H1 (cell line): ENCODE measurements around the gene ZNF14. TPM values are rescaled to one million over a fixed set of nuclear protein-coding genes. Genes with fewer than 3 reads are reported as not detected.

Experiments used
- CTCF ChIA-PET: fragments of 300-600 bp; sonication (Branson Sonifier 250); formaldehyde crosslinking; loops from one replicate; lab custom pipeline; 2021; ENCODE audit not compliant: partially characterized antibody; lab: Charles Lee
- POLR2A ChIA-PET: fragments of 300-600 bp; sonication (Branson Sonifier 250); formaldehyde crosslinking; loops from one replicate; lab custom pipeline; 2021; ENCODE audit warnings: inconsistent platforms; ENCODE audit not compliant: partially characterized antibody; lab: Charles Lee
- DNase-seq, 2 experiments: peaks; one replicate each; pipeline versions ENCODE4 v3.0.0 to v3.0.0-alpha.2; 2010 to 2022; ENCODE audit warnings: low spot score in 2 of 2, low read depth in 1 of 2, mixed read lengths in 1 of 2
- FAIRE-seq: peaks from 2 replicates; lab custom pipeline; 2011; peaks lifted over from hg19 to GRCh38; lab: Jason Lieb, UNC
- H2AFZ ChIP-seq: 2 replicates; pipeline ENCODE4 v1.8.1; 2012; ENCODE audit warnings: low read length, inconsistent platforms
- H2AK5ac ChIP-seq: 2 replicates; pipeline ENCODE4 v1.6.1; 2013; ENCODE audit warnings: low read depth, low read length
- H2BK120ac ChIP-seq: replicated peaks from 2 replicates; pipeline ENCODE3; 2013; ENCODE audit warnings: low read depth, low read length, inconsistent platforms
- H2BK12ac ChIP-seq: 2 replicates; pipeline ENCODE4 v1.6.1; 2013; ENCODE audit warnings: low read depth, low read length
- H2BK15ac ChIP-seq: 2 replicates; pipeline ENCODE4 v1.6.1; 2013; ENCODE audit warnings: low read length
- H2BK20ac ChIP-seq: 2 replicates; pipeline ENCODE4 v1.6.1; 2013; ENCODE audit warnings: low read length
- H2BK5ac ChIP-seq: 2 replicates; pipeline ENCODE4 v1.6.1; 2013; ENCODE audit warnings: low read depth, low read length
- H3K14ac ChIP-seq: 2 replicates; pipeline ENCODE4 v1.6.1; 2013; ENCODE audit warnings: inconsistent platforms; ENCODE audit not compliant: insufficient read length
- H3K18ac ChIP-seq: 2 replicates; pipeline ENCODE4 v1.6.1; 2013; ENCODE audit warnings: low read length; ENCODE audit errors: extremely low read depth
- H3K23ac ChIP-seq: 2 replicates; pipeline ENCODE4 v1.6.1; 2013; ENCODE audit warnings: inconsistent platforms; ENCODE audit not compliant: insufficient read length
- H3K23me2 ChIP-seq: 2 replicates; pipeline ENCODE4 v1.6.1; 2013; ENCODE audit warnings: low read depth, low read length
- H3K27ac ChIP-seq: 2 replicates; pipeline ENCODE4 v1.6.1; 2011; ENCODE audit warnings: low read depth, low read length, inconsistent platforms
- H3K27me3 ChIP-seq, 4 experiments: replicated peaks in 1 of 4; 1 replicate in 1 of 4; 2 replicates in 3 of 4; pipeline versions ENCODE4 v1.6.1 to v1.8.1; 2011 to 2013; ENCODE audit warnings: low read length in 3 of 4, mild to moderate bottlenecking in 3 of 4, inconsistent platforms in 2 of 4, mixed read lengths in 2 of 4, moderate library complexity in 1 of 4; ENCODE audit not compliant: control insufficient read depth in 3 of 4, insufficient read depth in 3 of 4; ENCODE audit errors: extremely low read depth in 1 of 4
- H3K36me3 ChIP-seq, 4 experiments: 2 replicates each; pipeline versions ENCODE4 v1.6.1 to v1.8.1; 2011 to 2013; ENCODE audit warnings: mild to moderate bottlenecking in 4 of 4, low read length in 3 of 4, moderate library complexity in 2 of 4, control low read depth in 1 of 4, inconsistent platforms in 1 of 4; ENCODE audit not compliant: insufficient read depth in 4 of 4, control insufficient read depth in 2 of 4
- H3K4ac ChIP-seq: replicated peaks from 2 replicates; pipeline ENCODE3; 2013; ENCODE audit warnings: low read length, low read depth, mixed read lengths, inconsistent platforms; ENCODE audit not compliant: insufficient read length
- H3K4me1 ChIP-seq, 4 experiments: replicated peaks in 1 of 4; 1 replicate in 1 of 4; 2 replicates in 3 of 4; pipeline versions ENCODE4 v1.6.1 to v1.8.1; 2011 to 2013; ENCODE audit warnings: low read length in 3 of 4, inconsistent platforms in 2 of 4, mixed read lengths in 1 of 4; ENCODE audit not compliant: insufficient read depth in 4 of 4, control insufficient read depth in 3 of 4
- H3K4me2 ChIP-seq, 2 experiments: 2 replicates each; pipeline versions ENCODE4 v1.6.1 to v1.8.1; 2011 to 2013; ENCODE audit warnings: low read depth in 2 of 2, low read length in 2 of 2, control low read depth in 1 of 2, inconsistent platforms in 1 of 2, mild to moderate bottlenecking in 1 of 2; ENCODE audit not compliant: insufficient read depth in 1 of 2
- H3K4me3 ChIP-seq, 4 experiments: fragments of 200-600, 300-600 bp in 1 of 4; sonication (generic), shearing (Covaris generic), sonication (Bioruptor Twin) in 1 of 4; 2 replicates each; pipeline versions ENCODE4 v1.5.1 to v1.8.1; 2011 to 2016; ENCODE audit warnings: low read length in 4 of 4, low read depth in 3 of 4, control low read depth in 2 of 4, inconsistent platforms in 2 of 4, mild to moderate bottlenecking in 2 of 4, mixed read lengths in 1 of 4, moderate library complexity in 1 of 4; ENCODE audit not compliant: insufficient read depth in 2 of 4; ENCODE audit errors: extremely low read depth in 1 of 4
- H3K56ac ChIP-seq: replicated peaks from 2 replicates; pipeline ENCODE3; 2013; ENCODE audit warnings: low read depth, mild to moderate bottlenecking, mixed read lengths, low read length, inconsistent platforms; ENCODE audit not compliant: insufficient read length
- H3K79me1 ChIP-seq: 2 replicates; pipeline ENCODE4 v1.6.1; 2013; ENCODE audit warnings: low read depth, low read length, control low read depth
- H3K79me2 ChIP-seq, 2 experiments: 2 replicates each; pipeline versions ENCODE4 v1.6.1 to v1.8.1; 2012 to 2013; ENCODE audit warnings: low read length in 2 of 2, mild to moderate bottlenecking in 2 of 2, inconsistent platforms in 1 of 2; ENCODE audit not compliant: insufficient read depth in 2 of 2, control insufficient read depth in 1 of 2
- H3K9ac ChIP-seq, 4 experiments: replicated peaks in 1 of 4; 1 replicate in 1 of 4; 2 replicates in 3 of 4; pipeline versions ENCODE4 v1.6.1 to v1.8.1; 2011 to 2013; ENCODE audit warnings: low read depth in 3 of 4, low read length in 3 of 4, control low read depth in 2 of 4, mild to moderate bottlenecking in 2 of 4, moderate library complexity in 2 of 4, inconsistent platforms in 1 of 4; ENCODE audit errors: extremely low read depth in 1 of 4
- H3K9me3 ChIP-seq, 2 experiments: 2 replicates each; pipeline versions ENCODE4 v1.6.1 to v1.8.1; 2012 to 2013; ENCODE audit warnings: mild to moderate bottlenecking in 2 of 2, moderate library complexity in 2 of 2, control low read depth in 1 of 2, inconsistent platforms in 1 of 2, low read depth in 1 of 2, low read length in 1 of 2, mixed read lengths in 1 of 2; ENCODE audit not compliant: insufficient read depth in 2 of 2
- H4K20me1 ChIP-seq, 2 experiments: replicated peaks in 1 of 2; 2 replicates each; pipeline versions ENCODE3 to v1.8.1; 2011 to 2013; ENCODE audit warnings: inconsistent platforms in 2 of 2, low read length in 2 of 2, mild to moderate bottlenecking in 1 of 2; ENCODE audit not compliant: insufficient read depth in 2 of 2, control insufficient read depth in 1 of 2
- H4K5ac ChIP-seq: 2 replicates; pipeline ENCODE4 v1.6.1; 2013; ENCODE audit warnings: low read length, low read depth, mixed read lengths, inconsistent platforms; ENCODE audit not compliant: insufficient read length
- H4K8ac ChIP-seq: 2 replicates; pipeline ENCODE4 v1.8.0; 2013; ENCODE audit warnings: mild to moderate bottlenecking, moderate library complexity, low read length, inconsistent platforms; ENCODE audit not compliant: insufficient read depth; ENCODE audit errors: extremely low read depth
- H4K91ac ChIP-seq: replicated peaks from 2 replicates; pipeline ENCODE3; 2013; ENCODE audit warnings: low read length, mixed read lengths, inconsistent platforms; ENCODE audit not compliant: insufficient read length
- CHD1 ChIP-seq: IDR thresholded peaks from 2 replicates; pipeline ENCODE4 v1.6.1; 2012; ENCODE audit warnings: low read depth, low read length, improper control_type of control experiment
- CTBP2 ChIP-seq: IDR thresholded peaks from 2 replicates; pipeline ENCODE4 v1.7.0; 2011; ENCODE audit warnings: borderline replicate concordance, mild to moderate bottlenecking, moderate library complexity, mixed read lengths, low read length; ENCODE audit not compliant: insufficient read depth, insufficient read length
- CTCF ChIP-seq, 3 experiments: IDR thresholded peaks; 1 replicate in 2 of 3; 2 replicates in 1 of 3; pipeline versions ENCODE4 v1.5.1 to v1.6.1; 2011; ENCODE audit warnings: low read length in 3 of 3, mild to moderate bottlenecking in 3 of 3, inconsistent platforms in 2 of 3, low read depth in 1 of 3, moderate library complexity in 1 of 3; ENCODE audit not compliant: insufficient read depth in 1 of 3; ENCODE audit errors: control extremely low read depth in 1 of 3
- EGR1 ChIP-seq: IDR thresholded peaks from 2 replicates; pipeline ENCODE4 v1.6.1; 2011; ENCODE audit warnings: low read depth, low read length, borderline replicate concordance
- GTF2F1 ChIP-seq: IDR thresholded peaks from 2 replicates; pipeline ENCODE4 v1.6.1; 2012; ENCODE audit warnings: low read depth, low read length, improper control_type of control experiment, borderline replicate concordance
- NRF1 ChIP-seq: IDR thresholded peaks from 2 replicates; pipeline ENCODE4 v1.6.1; 2011; ENCODE audit warnings: mild to moderate bottlenecking, low read depth, low read length, improper control_type of control experiment
- PHF8 ChIP-seq: fragments of 200-600 bp; sonication (generic); conservative IDR thresholded peaks from 2 replicates; pipeline ENCODE4 v1.7.1; 2012; ENCODE audit warnings: low read depth, mild to moderate bottlenecking, inconsistent platforms, low read length, moderate library complexity
- RAD21 ChIP-seq, 2 experiments: IDR thresholded peaks in 1 of 2; conservative IDR thresholded peaks in 1 of 2; 2 replicates each; pipeline ENCODE4 v1.6.1; 2011; ENCODE audit warnings: low read depth in 2 of 2, low read length in 2 of 2, improper control_type of control experiment in 1 of 2, inconsistent platforms in 1 of 2, mild to moderate bottlenecking in 1 of 2, moderate library complexity in 1 of 2
- SP4 ChIP-seq: IDR thresholded peaks from 2 replicates; pipeline ENCODE4 v1.6.1; 2012; ENCODE audit warnings: low read length, inconsistent platforms
- SRF ChIP-seq: IDR thresholded peaks from 2 replicates; pipeline ENCODE4 v1.6.1; 2011; ENCODE audit warnings: mild to moderate bottlenecking, low read depth, low read length, moderate library complexity
- TEAD4 ChIP-seq: IDR thresholded peaks from 2 replicates; pipeline ENCODE4 v1.6.1; 2012; ENCODE audit warnings: low read depth, low read length, inconsistent platforms, mixed read lengths
- WGBS, 2 experiments: shearing (Covaris generic) in 1 of 2; methylation state at CpG; one replicate each; pipeline versions ENCODE4 v1.1.6 to v1.1.7; 2013 to 2015; ENCODE audit warnings: low lambda C conversion rate in 2 of 2, mixed read lengths in 2 of 2, inconsistent platforms in 1 of 2, low coverage in 1 of 2, missing lambda C conversion rate in 1 of 2; ENCODE audit not compliant: insufficient replicate concordance in 2 of 2, insufficient coverage in 1 of 2, insufficient read length in 1 of 2; ENCODE audit errors: extremely low coverage in 1 of 2, missing lambda C conversion rate in 1 of 2; 5-methylcytosine and 5-hydroxymethylcytosine counted together
- polyA plus RNA-seq, 7 experiments: library from polyadenylated mRNA; depleted of rRNA in 3 of 7; stranded (reverse) in 5 of 7; unstranded in 2 of 7; fragments of >200 nt in 5 of 7; fragments of 200-250 nt in 2 of 7; gene quantifications; 1 replicate in 5 of 7; 2 replicates in 1 of 7; 4 replicates in 1 of 7; pipeline versions ENCODE4 v1.2.1 to v1.2.3, GENCODE V29; 2011 to 2013; ENCODE audit warnings: missing spikeins in 2 of 7, mixed read lengths in 2 of 7
- total RNA-seq: library from RNA; stranded (reverse); fragmentation: NEBNext Ultra II Directional; extraction: Animal tissue kit (Norgen Biotek cat#: 25700); gene quantifications from 2 replicates; pipeline ENCODE4 v1.2.1, GENCODE V29; 2021

The ZNF14 gene
- total and polyA plus RNA-seq, 2 of the 8 experiments (the other 6 are each of a cell fraction or from before 2014, with no cell fraction given): 1.00 to 7.4 TPM

GRCh38 chr19:19719798-19720197 is 13.1 kb downstream of the ZNF14 start:
- H3K27ac ChIP-seq: no peak overlapping the region
- DNase-seq: no peak
- H4K20me1 ChIP-seq: no peaks in the 10 kb centered on the region
- no peak overlapping the region for H2BK12ac ChIP-seq
- FAIRE-seq: no peak
- no peak overlapping the region for H3K18ac ChIP-seq
- H3K27me3 ChIP-seq: no peaks in the 10 kb centered on the region
- no peak overlapping the region for H3K4me2 ChIP-seq
- H2AK5ac ChIP-seq: no peak overlapping the region
- H3K79me1 ChIP-seq: no peaks in the 10 kb centered on the region
- H3K9ac ChIP-seq: no peak overlapping the region
- H3K23me2 ChIP-seq: 0 out of 2 replicates have a peak, but pooled peaks cover 2% of the 10 kb centered on the region
- H2AFZ ChIP-seq: no peak overlapping the region
- H2BK5ac ChIP-seq: no peak overlapping the region
- 94% methylated on average over 2 of the region's 2 CpGs; no CpG with 5 or more reads in 1 of the 2 experiments for WGBS, 2 experiments
- no peak overlapping the region for H3K14ac ChIP-seq
- H3K4me1 ChIP-seq: no peaks in the 10 kb centered on the region
- no peak overlapping the region for H2BK20ac ChIP-seq
- peaks cover 0 to 19% of the 10 kb centered on the region in 2 experiments; a peak in 2 of 4 replicates for H3K79me2 ChIP-seq
- CTCF ChIA-PET: interaction anchor here (1.4 kb wide), 1 partner anchor 11 kb away, joined by 4 read pairs; no protein-coding TSS in a partner anchor
- H4K5ac ChIP-seq: no peak overlapping the region
- peaks cover 39 to 52% of the 10 kb centered on the region in 2 experiments for H3K9me3 ChIP-seq
- no peak overlapping the region for H4K8ac ChIP-seq
- no peak overlapping the region for H3K4ac ChIP-seq
- POLR2A ChIA-PET: no interaction called here
- no peak overlapping the region for H3K56ac ChIP-seq
- H2BK120ac ChIP-seq: no peak overlapping the region
- H3K23ac ChIP-seq: no peak overlapping the region
- no peak overlapping the region for H4K91ac ChIP-seq
- no peak overlapping the region for H2BK15ac ChIP-seq
- H3K4me3 ChIP-seq: no peak overlapping the region
- H3K36me3 ChIP-seq: peaks cover 0 to 8% (median 2%) of the 10 kb centered on the region in 4 experiments; a peak in 2 of 8 replicates
- no peak for TF ChIP-seq NRF1
- no peak for TF ChIP-seq CHD1
- no peak for TF ChIP-seq CTCF (IDR thresholded peaks at IDR 0.05; ENCODE audit: control extremely low read depth in 1 of 3, insufficient read depth in 1 of 3, low read depth in 1 of 3, low read length in 3 of 3)
- TF ChIP-seq EGR1: no peak
- TF ChIP-seq RAD21 (IDR thresholded peaks at IDR 0.05 in 1 of 2, conservative IDR thresholded peaks at IDR 0.05 in 1 of 2; ENCODE audit: low read depth in 2 of 2, low read length in 2 of 2): no peak
- TF ChIP-seq PHF8: no peak
- no peak for TF ChIP-seq TEAD4
- no peak for TF ChIP-seq GTF2F1
- no peak for TF ChIP-seq CTBP2
- TF ChIP-seq SRF: no peak
- no peak for TF ChIP-seq SP4
